Ishikawa (cell line): ENCODE measurements around the gene UGGT2.

Experiments used
- CEBPB ChIP-seq: IDR thresholded peaks from 2 replicates; pipeline ENCODE4 v1.6.1; 2012
- CREB1 ChIP-seq: IDR thresholded peaks from 2 replicates; pipeline ENCODE4 v1.6.1; 2012; ENCODE audit warnings: low read depth
- EGR1 ChIP-seq: IDR thresholded peaks from 2 replicates; pipeline ENCODE4 v1.6.1; 2012
- EP300 ChIP-seq: IDR thresholded peaks from 2 replicates; pipeline ENCODE4 v1.6.1; 2012; ENCODE audit warnings: borderline replicate concordance
- FOXM1 ChIP-seq: IDR thresholded peaks from 2 replicates; pipeline ENCODE4 v1.6.1; 2012; ENCODE audit warnings: low read depth, borderline replicate concordance
- MAX ChIP-seq: IDR thresholded peaks from 2 replicates; pipeline ENCODE4 v1.6.1; 2012
- NFIC ChIP-seq: IDR thresholded peaks from 2 replicates; pipeline ENCODE4 v1.6.1; 2012
- RAD21 ChIP-seq: IDR thresholded peaks from 2 replicates; pipeline ENCODE4 v1.6.1; 2012; ENCODE audit warnings: low read depth
- REST ChIP-seq: IDR thresholded peaks from 2 replicates; pipeline ENCODE4 v1.6.1; 2012; ENCODE audit warnings: low read depth, mild to moderate bottlenecking
- TAF1 ChIP-seq: IDR thresholded peaks from 2 replicates; pipeline ENCODE4 v1.6.1; 2012; ENCODE audit warnings: low read depth, mild to moderate bottlenecking
- TCF12 ChIP-seq: IDR thresholded peaks from 2 replicates; pipeline ENCODE4 v1.6.1; 2012; ENCODE audit warnings: low read depth
- TEAD4 ChIP-seq: IDR thresholded peaks from 2 replicates; pipeline ENCODE4 v1.6.1; 2012
- USF1 ChIP-seq: IDR thresholded peaks from 2 replicates; pipeline ENCODE4 v1.6.1; 2012
- YY1 ChIP-seq: IDR thresholded peaks from 2 replicates; pipeline ENCODE4 v1.6.1; 2012; ENCODE audit warnings: low read depth
- ZBTB7A ChIP-seq: IDR thresholded peaks from 2 replicates; pipeline ENCODE4 v1.6.1; 2012; ENCODE audit warnings: low read depth

UGGT2 gene

GRCh38 chr13:95756072-95756471 lies 297.1 kb downstream of the UGGT2 start:
- TF ChIP-seq MAX (no peak), CEBPB (peak; percentile 58)

- TF ChIP-seq USF1 (no peak), CREB1 (no peak), ZBTB7A (no peak), CEBPB (no peak), TEAD4 (no peak), TAF1 (no peak), NFIC (no peak), MAX (no peak), EP300 (no peak), RAD21 (no peak), EGR1 (no peak), FOXM1 (no peak), TCF12 (no peak), YY1 (no peak), REST (no peak)
These were observed 299.1 kb downstream of the UGGT2 start for GRCh38 chr13:95754069-95754468.

- TF ChIP-seq EP300 (no peak), EGR1 (no peak), FOXM1 (no peak), RAD21 (no peak), YY1 (no peak), MAX (no peak), TAF1 (no peak), NFIC (no peak), ZBTB7A (no peak), REST (no peak), TEAD4 (no peak), CREB1 (no peak), USF1 (no peak), CEBPB (no peak)
These were observed 300.5 kb downstream of the UGGT2 start for GRCh38 chr13:95752677-95753076.
